ENCODE measurements around the gene PRKCH. TPM values are rescaled to one million over a fixed set of nuclear protein-coding genes. Genes with fewer than 3 reads are reported as not detected.

The PRKCH gene
- total and polyA plus RNA-seq, 2 donors (not counting 3 experiments of a cell fraction or from before 2014, with no cell fraction given): 97.7 to 103 TPM

DNA sequence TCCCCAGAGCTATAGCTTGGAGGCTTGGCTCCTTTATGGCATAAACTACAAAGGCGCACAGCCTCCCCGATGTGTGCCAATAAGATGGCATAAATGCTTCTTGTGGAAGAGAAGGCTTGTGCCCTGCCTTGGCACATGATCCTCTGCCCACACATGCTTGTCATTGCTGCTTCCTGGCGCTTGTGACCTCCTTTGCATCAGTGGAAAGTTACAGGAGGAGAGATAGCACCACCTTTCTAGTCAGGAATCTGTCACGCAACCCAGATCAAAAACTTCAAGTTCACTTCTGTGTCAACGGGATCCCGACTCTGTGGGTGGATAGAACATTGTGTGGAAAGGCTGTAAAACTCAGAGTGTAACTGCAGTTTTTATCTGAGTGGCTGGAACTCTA is 190.2 kb downstream of the PRKCH start:
- peak; percentile 21 for DNase-seq (ENCODE audit: low read depth, low spot score)
- Histone ChIP-seq H3K4me3 (replicated peaks in 1 of 3; ENCODE audit: insufficient read depth in 1 of 3, low read depth in 1 of 3, low read length in 3 of 3) (no peak overlapping the region), H3K4me2 (ENCODE audit: insufficient read depth, low read length) (no peak overlapping the region), H3K9me3 (replicated peaks; ENCODE audit: control insufficient read depth, insufficient read depth, low read length) (no peaks in the 10 kb centered on the region), H3K27me3 (ENCODE audit: control insufficient read depth in 2 of 2, insufficient read depth in 2 of 2, low read length in 2 of 2) (no peaks in the 10 kb centered on the region), H2AFZ (ENCODE audit: low read depth, low read length) (no peak overlapping the region), H3K9me1 (replicated peaks; ENCODE audit: control insufficient read depth, extremely low read depth, insufficient read depth, low read length) (no peaks in the 10 kb centered on the region), H3K36me3 (ENCODE audit: control insufficient read depth in 2 of 2, extremely low read depth in 1 of 2, insufficient read depth in 2 of 2, low read length in 2 of 2) (peaks cover 2 to 5% of the 10 kb centered on the region in 2 experiments), H4K20me1 (replicated peaks; ENCODE audit: control insufficient read depth, extremely low read depth, insufficient read depth, low read length) (no peaks in the 10 kb centered on the region), H3K9ac (replicated peaks; ENCODE audit: extremely low read depth, insufficient read depth, low read length) (no peak overlapping the region), H3K4me1 (ENCODE audit: control insufficient read depth, extremely low read depth, insufficient read depth, low read length) (peaks cover 11% of the 10 kb centered on the region), H3K27ac (ENCODE audit: insufficient read depth, low read depth, low read length) (no peak overlapping the region), H3K79me2 (ENCODE audit: control insufficient read depth, insufficient read depth, low read length) (no peaks in the 10 kb centered on the region)
- ChIA-PET CTCF (interaction anchor here (0.8 to 2.1 kb wide), 6 partner anchors 8 to 326 kb away, joined by 3 to 13 read pairs (median 4); no protein-coding TSS in a partner anchor), POLR2A (no interaction called here)
- TF ChIP-seq GATA2 (IDR thresholded peaks at IDR 0.05; ENCODE audit: insufficient read depth, insufficient read length, low read depth, low read length): no peak
- TF ChIP-seq MAX (IDR thresholded peaks at IDR 0.05; ENCODE audit: insufficient read depth, insufficient read length): no peak
- BruUV-seq (replicated peaks): no TSS peak
- FAIRE-seq: no peak
- dilution Hi-C loops (cut with MboI; ENCODE audit: extremely low pct_ligation_motif_present, low sequenced_read_pairs): no loop called here
- intact Hi-C loops (cut with micrococcal nuclease): no loop called here

DNA sequence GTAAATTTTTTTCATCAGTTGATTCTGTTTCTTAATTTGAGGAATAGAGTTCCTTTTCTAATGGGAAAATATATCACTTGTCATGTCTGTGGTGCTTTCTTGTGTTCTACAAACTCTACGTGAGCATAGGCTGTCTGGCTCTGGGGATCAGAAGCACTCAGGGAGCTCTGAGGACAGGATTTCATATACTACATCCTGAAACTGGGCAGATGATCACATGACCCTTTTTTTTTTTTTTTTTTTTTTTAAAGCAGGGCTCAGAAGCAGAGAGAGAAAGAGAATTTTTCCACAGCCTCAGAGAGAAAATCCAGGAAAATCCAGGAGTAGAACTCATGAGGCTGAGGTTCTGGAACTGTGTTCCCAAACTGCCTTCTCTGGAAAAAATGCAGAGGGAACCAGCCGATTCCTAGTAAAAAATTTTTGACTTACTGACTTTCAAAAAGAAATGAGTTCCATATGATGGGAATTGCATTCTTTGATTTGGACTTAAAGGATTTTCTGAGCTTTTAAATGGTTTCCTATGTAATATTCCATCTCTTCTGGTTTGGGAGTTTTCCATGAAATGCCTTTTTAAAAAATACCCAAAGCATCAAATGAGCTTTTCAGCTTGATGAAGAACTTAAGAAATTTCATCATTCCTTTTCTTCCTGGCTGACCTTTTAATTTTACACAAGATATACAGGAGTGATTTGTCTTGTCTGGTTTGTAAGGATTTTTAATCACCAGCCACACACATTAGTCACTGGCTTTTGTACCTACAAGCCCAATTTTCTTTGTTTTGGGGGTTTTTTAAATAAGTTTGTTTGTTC is 190.9 kb downstream of the PRKCH start:
- peak; percentile 32 for DNase-seq (ENCODE audit: low read depth, low spot score)
- Histone ChIP-seq H3K4me2 (ENCODE audit: insufficient read depth, low read length) (no peak overlapping the region), H3K9me1 (replicated peaks; ENCODE audit: control insufficient read depth, extremely low read depth, insufficient read depth, low read length) (no peaks in the 10 kb centered on the region), H3K9me3 (replicated peaks; ENCODE audit: control insufficient read depth, insufficient read depth, low read length) (no peaks in the 10 kb centered on the region), H3K36me3 (ENCODE audit: control insufficient read depth in 2 of 2, extremely low read depth in 1 of 2, insufficient read depth in 2 of 2, low read length in 2 of 2) (peaks cover 0 to 2% of the 10 kb centered on the region in 2 experiments), H3K79me2 (ENCODE audit: control insufficient read depth, insufficient read depth, low read length) (no peaks in the 10 kb centered on the region), H2AFZ (ENCODE audit: low read depth, low read length) (no peak overlapping the region), H3K27ac (ENCODE audit: insufficient read depth, low read depth, low read length) (no peak overlapping the region), H4K20me1 (replicated peaks; ENCODE audit: control insufficient read depth, extremely low read depth, insufficient read depth, low read length) (no peaks in the 10 kb centered on the region), H3K4me3 (replicated peaks in 1 of 3; ENCODE audit: insufficient read depth in 1 of 3, low read depth in 1 of 3, low read length in 3 of 3) (no peak overlapping the region), H3K4me1 (ENCODE audit: control insufficient read depth, extremely low read depth, insufficient read depth, low read length) (peaks cover 18% of the 10 kb centered on the region), H3K27me3 (ENCODE audit: control insufficient read depth in 2 of 2, insufficient read depth in 2 of 2, low read length in 2 of 2) (no peaks in the 10 kb centered on the region), H3K9ac (replicated peaks; ENCODE audit: extremely low read depth, insufficient read depth, low read length) (no peak overlapping the region)
- dilution Hi-C loops (cut with MboI; ENCODE audit: extremely low pct_ligation_motif_present, low sequenced_read_pairs) (no loop called here), intact Hi-C loops (cut with micrococcal nuclease) (no loop called here)
- TF ChIP-seq MYC (IDR thresholded peaks at IDR 0.05; ENCODE audit: low read depth, low read length): no peak
- no peak for TF ChIP-seq FOS (IDR thresholded peaks at IDR 0.05; ENCODE audit: borderline replicate concordance, insufficient read depth, low read length)
- no peak for TF ChIP-seq MAX (IDR thresholded peaks at IDR 0.05; ENCODE audit: insufficient read depth, insufficient read length)
- no peak for TF ChIP-seq GATA2 (IDR thresholded peaks at IDR 0.05; ENCODE audit: insufficient read depth, insufficient read length, low read depth, low read length)
- TF ChIP-seq JUN (IDR thresholded peaks at IDR 0.05; ENCODE audit: borderline replicate concordance, insufficient read depth, insufficient read length, low read depth): no peak
- no peak for TF ChIP-seq POLR2AphosphoS5 (IDR thresholded peaks at IDR 0.05; ENCODE audit: insufficient read depth, low read depth, low read length)
- TF ChIP-seq EZH2 (IDR thresholded peaks at IDR 0.05; ENCODE audit: borderline replicate concordance, low read depth, low read length, severe bottlenecking): no peak
- no peak for TF ChIP-seq POLR2A (IDR thresholded peaks at IDR 0.05; ENCODE audit: low read depth, low read length)
- TF ChIP-seq, protein P1, sequence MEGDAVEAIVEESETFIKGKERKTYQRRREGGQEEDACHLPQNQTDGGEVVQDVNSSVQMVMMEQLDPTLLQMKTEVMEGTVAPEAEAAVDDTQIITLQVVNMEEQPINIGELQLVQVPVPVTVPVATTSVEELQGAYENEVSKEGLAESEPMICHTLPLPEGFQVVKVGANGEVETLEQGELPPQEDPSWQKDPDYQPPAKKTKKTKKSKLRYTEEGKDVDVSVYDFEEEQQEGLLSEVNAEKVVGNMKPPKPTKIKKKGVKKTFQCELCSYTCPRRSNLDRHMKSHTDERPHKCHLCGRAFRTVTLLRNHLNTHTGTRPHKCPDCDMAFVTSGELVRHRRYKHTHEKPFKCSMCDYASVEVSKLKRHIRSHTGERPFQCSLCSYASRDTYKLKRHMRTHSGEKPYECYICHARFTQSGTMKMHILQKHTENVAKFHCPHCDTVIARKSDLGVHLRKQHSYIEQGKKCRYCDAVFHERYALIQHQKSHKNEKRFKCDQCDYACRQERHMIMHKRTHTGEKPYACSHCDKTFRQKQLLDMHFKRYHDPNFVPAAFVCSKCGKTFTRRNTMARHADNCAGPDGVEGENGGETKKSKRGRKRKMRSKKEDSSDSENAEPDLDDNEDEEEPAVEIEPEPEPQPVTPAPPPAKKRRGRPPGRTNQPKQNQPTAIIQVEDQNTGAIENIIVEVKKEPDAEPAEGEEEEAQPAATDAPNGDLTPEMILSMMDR (IDR thresholded peaks at IDR 0.05; ENCODE audit: extremely low read depth in 1 of 2, insufficient read depth in 1 of 2, low read depth in 1 of 2, low read length in 2 of 2): no peak
- FAIRE-seq: no peak
- BruUV-seq (replicated peaks): no TSS peak
- ChIA-PET CTCF (interaction anchor here (0.7 to 2.1 kb wide), 9 partner anchors 9 to 325 kb away, joined by 3 to 13 read pairs (median 4); no protein-coding TSS in a partner anchor), POLR2A (no interaction called here)
